ENCODE data around the gene DFFA.

DNA sequence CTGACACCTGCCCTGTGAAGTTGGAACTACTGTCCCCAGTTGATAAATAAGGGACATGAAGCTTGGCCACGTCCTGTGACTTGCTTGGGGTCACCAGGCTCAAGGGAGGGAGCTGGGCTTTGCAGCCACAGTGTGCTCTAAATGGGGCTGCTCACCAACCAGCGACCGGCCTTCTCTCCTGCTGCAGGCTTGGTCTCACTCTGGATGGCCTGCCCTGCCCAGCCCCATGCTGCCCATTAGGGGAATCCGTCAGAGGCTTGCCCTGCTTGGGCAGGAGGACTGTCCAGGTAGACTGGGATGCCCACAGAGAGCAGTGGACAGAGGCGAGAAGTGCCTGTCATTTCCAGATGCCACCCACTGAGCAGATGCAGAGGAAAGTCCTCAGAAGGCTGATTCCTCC is 43.3 kb downstream of the DFFA start:
- TF ChIP-seq EP300 (IDR thresholded peaks at IDR 0.05): no peak
- no peak for TF ChIP-seq MAFK (IDR thresholded peaks at IDR 0.05; ENCODE audit: partially characterized antibody)
- no peak for TF ChIP-seq PHF8 (IDR thresholded peaks at IDR 0.05; ENCODE audit: borderline replicate concordance, low read depth)

Data from A549 (cell line).